Ectodermal cell (in vitro differentiated cells): ENCODE measurements around the gene CASP10.
"Not testable (repeated sequence)": the region's sequence is repeated elsewhere in the genome, so short reads cannot be mapped to it uniquely, and the experiment has no call there.

Experiments
- H3K27ac ChIP-seq: 2 replicates; pipeline ENCODE4 v1.7.0; 2013; ENCODE audit warnings: mild to moderate bottlenecking, low read depth, low read length; ENCODE audit not compliant: insufficient read depth, poor library complexity, severe bottlenecking
- H3K27me3 ChIP-seq: 2 replicates; pipeline ENCODE4 v1.7.0; 2013; ENCODE audit warnings: mild to moderate bottlenecking, low read length; ENCODE audit not compliant: insufficient read depth, control insufficient read depth, poor library complexity, severe bottlenecking
- H3K36me3 ChIP-seq: one replicate; pipeline ENCODE4 v1.7.0; 2013; ENCODE audit warnings: low read length; ENCODE audit not compliant: control insufficient read depth, insufficient read depth
- H3K4me1 ChIP-seq: one replicate; pipeline ENCODE4 v1.7.0; 2013; ENCODE audit warnings: low read length; ENCODE audit not compliant: control insufficient read depth, insufficient read depth
- H3K4me3 ChIP-seq: 2 replicates; pipeline ENCODE4 v1.7.0; 2013; ENCODE audit warnings: low read depth, low read length, control low read depth; ENCODE audit not compliant: insufficient read depth
- H3K9me3 ChIP-seq: 2 replicates; pipeline ENCODE4 v1.7.0; 2013; ENCODE audit warnings: mild to moderate bottlenecking, low read length, moderate library complexity; ENCODE audit not compliant: control insufficient read depth
- WGBS, 2 experiments: methylation state at CpG; one replicate each; pipeline ENCODE4 v1.1.7; 2013; ENCODE audit warnings: missing lambda C conversion rate in 2 of 2; 5-methylcytosine and 5-hydroxymethylcytosine counted together

The CASP10 gene

DNA sequence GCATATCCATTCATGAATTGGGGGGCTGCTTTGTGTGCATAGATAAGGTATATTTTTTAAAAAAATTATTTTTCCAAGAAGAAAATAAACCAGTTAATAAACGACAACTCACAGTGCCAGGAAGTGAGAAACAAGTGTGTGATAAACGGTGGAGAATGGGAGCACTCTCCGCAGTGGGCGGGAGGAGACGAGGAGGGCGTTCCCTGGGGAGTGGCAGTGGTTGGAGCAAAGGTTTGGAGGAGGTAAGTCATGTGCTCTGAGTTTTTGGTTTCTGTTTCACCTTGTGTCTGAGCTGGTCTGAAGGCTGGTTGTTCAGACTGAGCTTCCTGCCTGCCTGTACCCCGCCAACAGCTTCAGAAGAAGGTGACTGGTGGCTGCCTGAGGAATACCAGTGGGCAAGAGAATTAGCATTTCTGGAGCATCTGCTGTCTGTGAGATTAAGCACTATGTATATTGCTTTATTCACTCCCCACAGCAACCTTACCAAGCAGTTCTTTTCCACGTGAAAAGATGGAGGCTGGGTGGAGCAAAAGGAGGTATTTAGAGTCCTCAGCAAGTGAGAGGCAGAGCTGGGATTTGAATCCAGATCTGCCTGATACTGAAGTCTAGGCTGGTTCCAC, 50.4 kb downstream of the CASP10 start:
- H3K4me1 ChIP-seq, result no peaks in the 10 kb centered on the region
- no peak overlapping the region for H3K27ac ChIP-seq
- H3K27me3 ChIP-seq, result peaks cover 6% of the 10 kb centered on the region
- H3K36me3 ChIP-seq, result no peaks in the 10 kb centered on the region
- H3K9me3 ChIP-seq, result no peaks in the 10 kb centered on the region
- H3K4me3 ChIP-seq, result no peak overlapping the region
- WGBS, 2 experiments, result 75% methylated on average over 8 of the region's 8 CpGs

DNA sequence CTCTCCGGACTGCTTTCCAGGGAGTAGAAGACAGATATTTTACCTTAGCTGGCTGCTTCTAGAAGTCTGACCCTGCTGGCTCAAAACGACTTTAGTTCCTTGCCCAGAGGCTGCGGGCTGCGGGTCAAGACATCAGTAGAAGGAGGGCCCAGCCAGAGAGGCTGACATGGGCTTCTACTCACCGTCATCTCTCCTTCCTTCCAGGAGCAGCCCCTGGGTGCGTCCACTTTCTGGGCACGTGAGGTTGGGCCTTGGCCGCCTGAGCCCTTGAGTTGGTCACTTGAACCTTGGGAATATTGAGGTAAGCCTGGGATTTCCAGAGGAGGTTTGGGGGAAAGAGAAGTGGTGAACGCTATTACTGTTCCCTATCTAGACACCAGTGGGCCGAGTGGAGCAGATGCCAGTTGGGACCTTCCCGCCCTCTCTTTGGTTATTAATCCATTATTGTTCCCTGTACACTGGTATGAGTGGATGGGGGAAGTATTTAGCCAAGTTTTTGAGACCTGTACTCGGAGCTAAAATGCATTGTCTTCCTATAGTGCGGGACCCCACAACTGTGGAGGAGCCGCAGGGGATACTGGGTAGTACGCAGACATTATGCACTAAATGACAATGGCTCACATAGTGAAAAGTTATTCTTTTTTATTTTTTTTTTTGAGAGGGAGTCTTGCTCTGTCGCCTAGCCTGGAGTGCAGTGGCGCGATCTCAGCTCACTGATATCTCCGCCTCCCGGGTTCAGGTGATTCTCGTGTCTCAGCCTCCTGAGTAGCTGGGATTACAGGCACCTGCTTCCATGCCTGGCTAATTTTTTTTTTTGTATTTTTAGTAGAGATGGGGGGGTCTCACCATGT, 51.1 kb downstream of the CASP10 start:
- Histone ChIP-seq H3K27ac (no peak overlapping the region), H3K4me3 (no peak overlapping the region), H3K4me1 (no peaks in the 10 kb centered on the region), H3K36me3 (no peaks in the 10 kb centered on the region), H3K9me3 (no peaks in the 10 kb centered on the region), H3K27me3 (peaks cover 6% of the 10 kb centered on the region)
- WGBS, 2 experiments, result 92 to 94% methylated on average over 21 of the region's 21 CpGs

DNA sequence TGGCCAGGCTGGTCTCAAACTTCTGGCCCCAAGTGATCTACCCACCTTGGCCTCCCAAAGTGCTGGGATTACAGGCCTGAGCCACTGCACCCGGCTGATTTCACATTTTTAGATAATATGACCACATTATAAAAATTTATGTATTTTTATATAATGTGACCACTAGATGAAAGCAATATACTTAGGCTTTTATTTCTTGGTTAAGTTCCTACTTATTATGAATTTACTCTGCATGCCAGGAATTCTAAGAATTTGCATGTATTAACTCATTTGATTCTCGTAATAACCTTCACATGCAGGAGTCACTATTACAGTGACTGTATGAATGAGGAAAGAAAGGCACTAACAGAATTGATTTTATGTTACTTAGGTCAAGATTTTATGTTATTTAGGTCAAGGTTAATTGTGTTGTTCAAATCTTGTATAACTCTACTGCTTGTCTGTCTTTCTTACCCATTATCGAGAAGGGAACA, 51.8 kb downstream of the CASP10 start:
- 91% methylated on average over 1 to 3 of the region's 3 CpGs for WGBS, 2 experiments
- H3K27me3 ChIP-seq, result peaks cover 6% of the 10 kb centered on the region
- H3K27ac ChIP-seq, result no peak overlapping the region
- no peaks in the 10 kb centered on the region for H3K36me3 ChIP-seq
- no peaks in the 10 kb centered on the region for H3K9me3 ChIP-seq
- H3K4me1 ChIP-seq, result no peaks in the 10 kb centered on the region
- H3K4me3 ChIP-seq, result no peak overlapping the region

DNA sequence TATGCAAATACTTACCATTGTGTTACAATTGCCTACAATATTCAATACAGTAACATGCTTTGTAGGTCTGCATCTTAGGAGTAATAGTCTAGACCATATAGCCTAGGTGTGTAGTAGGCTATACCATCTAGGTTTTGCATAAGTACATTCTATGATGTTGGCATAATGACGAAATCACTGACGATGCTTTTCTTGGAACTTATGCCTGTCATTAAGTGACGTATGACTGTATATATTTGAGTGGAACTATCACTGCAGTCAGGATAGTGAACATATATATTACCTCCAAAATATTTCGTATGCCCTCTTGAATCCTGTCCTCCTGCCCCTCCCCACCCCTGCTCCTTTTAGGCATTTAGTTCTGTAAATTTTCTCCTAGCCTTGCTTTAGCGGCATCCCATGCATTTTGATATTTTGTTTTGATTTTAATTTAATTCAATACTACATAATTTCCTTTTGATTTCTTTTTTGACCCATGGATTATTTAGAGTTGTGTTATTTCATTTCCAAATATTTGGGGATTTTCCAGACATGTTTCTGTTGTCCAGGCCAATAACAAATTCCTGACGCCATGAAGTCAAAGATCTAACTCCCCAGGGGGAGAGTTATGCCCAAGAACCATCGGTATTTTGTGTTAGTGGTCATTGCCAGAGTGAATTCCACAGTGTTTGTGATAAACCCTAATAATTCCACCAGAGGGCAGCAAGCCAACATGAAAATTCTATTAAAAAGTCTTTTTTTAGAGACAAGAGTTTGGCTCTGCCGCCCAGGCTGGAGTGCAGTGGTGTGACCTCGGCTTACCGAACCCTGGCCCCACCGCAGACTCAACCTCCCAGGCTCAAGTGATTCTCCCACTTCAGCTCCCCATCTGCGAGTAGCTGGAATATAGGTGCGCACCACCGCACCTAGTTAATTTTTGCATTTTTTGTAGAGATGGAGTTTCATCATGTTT, 53.2 kb downstream of the CASP10 start:
- Histone ChIP-seq H3K27ac (no peak overlapping the region), H3K27me3 (no peaks in the 10 kb centered on the region), H3K4me3 (no peak overlapping the region), H3K4me1 (no peaks in the 10 kb centered on the region), H3K36me3 (no peaks in the 10 kb centered on the region), H3K9me3 (no peaks in the 10 kb centered on the region)
- WGBS, 2 experiments, result 66 to 68% methylated on average over 12 to 14 of the region's 14 CpGs

DNA sequence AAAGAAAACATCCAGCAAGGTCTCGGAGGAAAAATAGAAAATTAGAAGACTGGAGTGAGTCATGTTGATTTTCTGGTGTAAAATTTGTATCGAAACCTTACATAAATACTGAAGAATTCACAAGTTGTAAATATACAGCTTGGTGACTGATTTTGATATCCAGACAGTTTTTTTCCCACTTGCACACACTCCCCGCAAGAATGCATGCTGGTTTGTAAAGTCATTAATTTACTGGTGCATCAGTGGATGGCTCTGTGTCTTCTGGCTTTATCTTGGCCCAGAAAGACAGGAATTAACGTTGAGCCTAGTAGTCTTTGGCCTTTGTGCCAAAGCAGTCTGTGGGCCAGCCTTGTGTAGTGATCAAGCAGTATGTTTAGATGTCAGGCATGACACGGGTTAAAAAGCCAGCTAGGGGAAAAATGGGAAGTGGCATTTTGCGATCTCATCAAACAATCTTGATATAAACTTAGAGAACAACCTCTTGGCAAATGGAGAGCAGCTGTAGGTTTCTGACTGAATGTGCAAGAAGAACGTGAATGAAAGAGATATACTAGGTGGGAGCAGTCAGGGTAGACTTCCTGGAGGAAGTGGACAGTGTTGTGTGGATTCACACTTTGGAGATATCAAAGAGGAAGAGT, 54.7 kb downstream of the CASP10 start:
- no peaks in the 10 kb centered on the region for H3K36me3 ChIP-seq
- H3K4me1 ChIP-seq, result no peaks in the 10 kb centered on the region
- no peak overlapping the region for H3K27ac ChIP-seq
- no peak overlapping the region for H3K4me3 ChIP-seq
- H3K9me3 ChIP-seq, result no peaks in the 10 kb centered on the region
- WGBS, 2 experiments, result 93 to 95% methylated on average over 7 of the region's 7 CpGs
- H3K27me3 ChIP-seq, result no peaks in the 10 kb centered on the region

DNA sequence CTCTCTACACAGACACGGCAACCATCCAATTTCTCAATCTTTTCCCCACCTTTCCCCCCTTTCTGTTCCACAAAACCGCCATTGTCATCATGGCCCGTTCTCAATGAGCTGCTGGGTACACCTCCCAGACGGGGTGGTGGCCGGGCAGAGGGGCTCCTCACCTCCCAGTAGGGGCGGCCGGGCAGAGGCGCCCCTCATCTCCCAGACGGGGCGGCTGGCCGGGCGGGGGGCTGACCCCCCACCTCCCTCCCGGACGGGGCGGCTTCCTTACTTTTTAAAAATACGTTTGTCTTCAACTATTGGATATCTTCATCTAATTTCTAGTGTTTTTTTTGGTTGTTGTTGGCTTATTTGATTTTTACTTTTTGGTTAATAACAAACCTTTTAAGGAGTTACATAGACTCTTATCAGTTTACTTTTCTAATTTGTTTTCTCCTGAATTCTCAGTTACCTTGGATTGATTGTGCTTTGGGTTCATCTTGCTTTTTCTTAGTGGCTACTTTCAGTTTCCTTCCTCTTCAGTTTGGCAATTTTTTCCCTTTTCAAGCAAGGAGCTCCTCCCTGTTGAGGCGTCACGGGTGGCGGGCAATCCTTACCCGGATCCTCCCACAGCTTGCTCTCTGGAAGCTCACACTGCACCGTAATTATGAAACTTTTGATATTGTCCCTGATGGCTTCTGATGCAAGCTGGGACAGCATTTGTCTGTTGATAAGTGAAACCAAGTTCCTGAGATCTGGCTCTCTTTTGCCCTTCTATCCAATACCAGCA, 56.4 kb downstream of the CASP10 start:
- not testable (repeated sequence) for H3K27me3 ChIP-seq, H3K36me3 ChIP-seq, H3K9me3 ChIP-seq, H3K4me3 ChIP-seq, H3K27ac ChIP-seq, H3K4me1 ChIP-seq
- WGBS, 2 experiments, result 91 to 96% methylated on average over 18 to 21 of the region's 21 CpGs

DNA sequence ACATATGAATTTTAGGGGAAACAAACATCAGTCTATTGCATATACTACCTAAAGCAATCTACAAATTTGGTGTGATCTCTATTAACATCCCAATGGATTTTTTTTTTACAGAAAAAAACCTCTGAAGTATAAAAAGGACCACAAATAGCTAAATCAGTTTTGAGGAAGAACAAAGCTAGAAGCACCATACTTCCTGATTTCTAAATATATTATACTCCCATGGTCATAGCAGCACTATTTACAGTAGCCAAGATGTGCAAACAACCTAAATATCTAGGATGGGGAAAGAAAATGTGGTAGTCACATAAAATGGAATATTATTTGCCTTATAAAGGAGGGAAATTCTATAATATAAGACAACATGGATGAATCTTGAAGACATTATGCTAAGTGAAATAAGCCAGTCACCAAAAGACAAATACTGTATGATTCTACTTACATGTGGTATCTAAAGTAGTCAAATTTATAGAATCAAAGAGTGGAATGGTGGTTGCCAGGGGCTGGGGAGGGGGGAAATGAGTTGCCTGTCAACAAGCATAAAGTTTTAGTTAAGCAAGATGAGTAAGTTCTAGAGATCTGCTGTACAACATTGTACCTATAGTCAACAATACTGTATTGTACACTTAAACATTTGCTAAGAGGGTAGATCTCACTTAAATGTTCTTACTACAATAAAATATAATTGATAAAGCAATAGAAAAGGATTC, 59.8 kb downstream of the CASP10 start:
- Histone ChIP-seq H3K27me3 (no peaks in the 10 kb centered on the region), H3K9me3 (no peaks in the 10 kb centered on the region), H3K27ac (no peak overlapping the region), H3K36me3 (no peaks in the 10 kb centered on the region), H3K4me1 (no peaks in the 10 kb centered on the region), H3K4me3 (no peak overlapping the region)

DNA sequence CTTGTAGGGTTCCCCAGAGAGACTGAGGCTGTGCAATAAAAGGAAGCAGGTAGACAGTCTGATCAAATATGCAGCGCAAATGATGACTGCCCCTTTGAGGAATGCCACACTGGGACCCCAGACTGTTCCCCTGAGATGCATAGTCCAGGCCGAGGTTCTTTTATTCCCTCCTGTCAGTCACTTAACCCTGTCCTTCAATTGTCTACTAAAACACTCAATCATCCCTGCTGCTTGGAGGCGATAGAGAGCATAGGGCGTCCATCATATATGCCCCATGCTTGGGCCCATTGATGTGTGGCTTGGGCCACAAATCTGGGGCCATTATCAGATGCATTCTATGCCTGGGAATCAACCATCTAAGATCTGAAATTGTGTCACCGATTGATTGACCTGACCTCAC, 61.9 kb downstream of the CASP10 start:
- H3K4me1 ChIP-seq, result no peaks in the 10 kb centered on the region
- no peaks in the 10 kb centered on the region for H3K9me3 ChIP-seq
- H3K4me3 ChIP-seq, result no peak overlapping the region
- no peaks in the 10 kb centered on the region for H3K27me3 ChIP-seq
- no peak overlapping the region for H3K27ac ChIP-seq
- no peaks in the 10 kb centered on the region for H3K36me3 ChIP-seq
- WGBS, 2 experiments, result 91 to 93% methylated on average over 5 of the region's 5 CpGs

DNA sequence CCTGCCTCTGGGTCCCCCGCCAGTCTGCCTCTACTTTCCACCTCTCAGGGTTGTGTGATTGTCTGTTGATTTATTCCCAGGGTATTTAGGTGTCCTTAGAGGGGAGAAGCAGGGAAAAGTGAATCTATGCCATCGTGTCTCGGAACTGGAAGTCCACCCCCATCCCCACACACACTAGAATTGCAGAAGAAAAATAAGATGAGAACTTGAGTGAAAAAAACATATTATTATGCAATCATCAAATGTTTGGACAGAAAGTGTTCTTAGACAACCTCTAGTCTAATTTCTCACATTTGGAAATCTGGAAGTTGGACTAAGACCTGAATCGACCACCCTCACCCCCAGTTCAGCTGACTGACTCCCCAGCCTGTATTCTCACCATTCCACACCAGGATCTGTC, 63.3 kb downstream of the CASP10 start:
- H3K9me3 ChIP-seq, result no peaks in the 10 kb centered on the region
- H3K27me3 ChIP-seq, result no peaks in the 10 kb centered on the region
- 81 to 96% methylated on average over 1 of the region's 4 CpGs for WGBS, 2 experiments
- H3K4me1 ChIP-seq, result no peaks in the 10 kb centered on the region
- no peak overlapping the region for H3K4me3 ChIP-seq
- no peaks in the 10 kb centered on the region for H3K36me3 ChIP-seq
- no peak overlapping the region for H3K27ac ChIP-seq
